NB4 (cell line): ENCODE data around the gene TMEM235.

Experiments
- DNase-seq: peaks from one replicate; pipeline ENCODE4 v3.0.0; 2010; ENCODE audit warnings: low read depth
- H3K4me3 ChIP-seq: one replicate; pipeline ENCODE4 v1.5.1; 2011; ENCODE audit warnings: mild to moderate bottlenecking, low read depth, low read length, moderate library complexity
- CTCF ChIP-seq: IDR thresholded peaks from one replicate; pipeline ENCODE4 v1.5.1; 2012; ENCODE audit warnings: low read depth, low read length
- MAX ChIP-seq: IDR thresholded peaks from 2 replicates; pipeline ENCODE4 v1.6.1; 2011; ENCODE audit warnings: low read depth, low read length
- MYC ChIP-seq: IDR thresholded peaks from 2 replicates; pipeline ENCODE4 v1.6.1; 2011; ENCODE audit warnings: low read depth, low read length
- POLR2A ChIP-seq: IDR thresholded peaks from 2 replicates; pipeline ENCODE4 v1.6.1; 2011; ENCODE audit warnings: mild to moderate bottlenecking; ENCODE audit not compliant: insufficient read length; ENCODE audit errors: extremely low read depth

Gene TMEM235

GRCh38 chr17:78211032-78211431 is 20.4 kb upstream of the TMEM235 start:
- no peak for DNase-seq
- no peak overlapping the region for H3K4me3 ChIP-seq

GRCh38 chr17:78214016-78214705 is 17.3 kb upstream of the TMEM235 start, which contains the start of gene BIRC5:
BIRC5 (plus strand) TSS chr17:78214253; CDS start chr17:78214317, 64 bp downstream.
- TF ChIP-seq MAX, result peak; percentile 87
- TF ChIP-seq MYC, result peak; percentile 90; the same call in 1 of the 2 replicates
- TF ChIP-seq POLR2A, result peak; percentile 38
- TF ChIP-seq CTCF, result no peak
- DNase-seq, result peak; percentile 92
- H3K4me3 ChIP-seq, result peak within 1 kb of the TSS; percentile 74

More at GRCh38 chr17:78211032-78211431, 20.4 kb upstream of the TMEM235 start:
- TF ChIP-seq POLR2A (no peak), MAX (no peak), MYC (no peak), CTCF (no peak)

DNA sequence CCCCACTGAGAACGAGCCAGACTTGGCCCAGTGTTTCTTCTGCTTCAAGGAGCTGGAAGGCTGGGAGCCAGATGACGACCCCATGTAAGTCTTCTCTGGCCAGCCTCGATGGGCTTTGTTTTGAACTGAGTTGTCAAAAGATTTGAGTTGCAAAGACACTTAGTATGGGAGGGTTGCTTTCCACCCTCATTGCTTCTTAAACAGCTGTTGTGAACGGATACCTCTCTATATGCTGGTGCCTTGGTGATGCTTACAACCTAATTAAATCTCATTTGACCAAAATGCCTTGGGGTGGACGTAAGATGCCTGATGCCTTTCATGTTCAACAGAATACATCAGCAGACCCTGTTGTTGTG is 16.7 kb upstream of the TMEM235 start:
- no peak for TF ChIP-seq CTCF
- TF ChIP-seq MYC, result no peak
- TF ChIP-seq MAX, result no peak
- no peak for DNase-seq
- H3K4me3 ChIP-seq, result peak overlapping the region; percentile 74

DNA sequence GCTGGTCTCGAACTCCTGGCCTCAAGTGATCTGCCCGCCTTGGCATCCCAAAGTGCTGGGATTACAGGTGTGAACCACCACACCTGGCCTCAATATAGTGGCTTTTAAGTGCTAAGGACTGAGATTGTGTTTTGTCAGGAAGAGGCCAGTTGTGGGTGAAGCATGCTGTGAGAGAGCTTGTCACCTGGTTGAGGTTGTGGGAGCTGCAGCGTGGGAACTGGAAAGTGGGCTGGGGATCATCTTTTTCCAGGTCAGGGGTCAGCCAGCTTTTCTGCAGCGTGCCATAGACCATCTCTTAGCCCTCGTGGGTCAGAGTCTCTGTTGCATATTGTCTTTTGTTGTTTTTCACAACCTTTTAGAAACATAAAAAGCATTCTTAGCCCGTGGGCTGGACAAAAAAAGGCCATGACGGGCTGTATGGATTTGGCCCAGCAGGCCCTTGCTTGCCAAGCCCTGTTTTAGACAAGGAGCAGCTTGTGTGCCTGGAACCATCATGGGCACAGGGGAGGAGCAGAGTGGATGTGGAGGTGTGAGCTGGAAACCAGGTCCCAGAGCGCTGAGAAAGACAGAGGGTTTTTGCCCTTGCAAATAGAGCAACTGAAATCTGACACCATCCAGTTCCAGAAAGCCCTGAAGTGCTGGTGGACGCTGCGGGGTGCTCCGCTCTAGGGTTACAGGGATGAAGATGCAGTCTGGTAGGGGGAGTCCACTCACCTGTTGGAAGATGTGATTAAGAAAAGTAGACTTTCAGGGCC is 11.9 kb upstream of the TMEM235 start:
- no peak for TF ChIP-seq CTCF
- no peak for TF ChIP-seq MAX
- no peak for TF ChIP-seq POLR2A
- no peak for DNase-seq
- no peak overlapping the region for H3K4me3 ChIP-seq

GRCh38 chr17:78223061-78223460 is 8.4 kb upstream of the TMEM235 start:
- TF ChIP-seq MYC (no peak), MAX (no peak), POLR2A (no peak), CTCF (no peak)
- no peak overlapping the region for H3K4me3 ChIP-seq
- no peak for DNase-seq
